ENCODE measurements around the gene METTL27.

METTL27 gene

GRCh38 chr7:73852500-73852899 lies 10.2 kb upstream of the METTL27 start:
- peak; percentile 70 for TF ChIP-seq GATA2 (IDR thresholded peaks at IDR 0.05; ENCODE audit: low read depth, low read length)
- no peak for TF ChIP-seq GATA3 (IDR thresholded peaks at IDR 0.05; ENCODE audit: low read depth, low read length)

- TF ChIP-seq GATA2 (IDR thresholded peaks at IDR 0.05; ENCODE audit: low read depth, low read length) (no peak), GATA3 (IDR thresholded peaks at IDR 0.05; ENCODE audit: low read depth, low read length) (no peak)
Observed at GRCh38 chr7:73851410-73852338, 9.4 kb upstream of the METTL27 start.

GRCh38 chr7:73850781-73851207 lies 8.5 kb upstream of the METTL27 start:
- TF ChIP-seq GATA2 (IDR thresholded peaks at IDR 0.05; ENCODE audit: low read depth, low read length) (no peak), GATA3 (IDR thresholded peaks at IDR 0.05; ENCODE audit: low read depth, low read length) (no peak)

GRCh38 chr7:73847941-73848723 lies 5.8 kb upstream of the METTL27 start:
- no peak for TF ChIP-seq GATA3 (IDR thresholded peaks at IDR 0.05; ENCODE audit: low read depth, low read length)

- TF ChIP-seq GATA2 (IDR thresholded peaks at IDR 0.05; ENCODE audit: low read depth, low read length) (no peak), GATA3 (IDR thresholded peaks at IDR 0.05; ENCODE audit: low read depth, low read length) (no peak)
Observed at GRCh38 chr7:73844848-73845460, 2.6 kb upstream of the METTL27 start.

GRCh38 chr7:73844131-73844547 lies 1.8 kb upstream of the METTL27 start:
- TF ChIP-seq GATA3 (IDR thresholded peaks at IDR 0.05; ENCODE audit: low read depth, low read length) (no peak), GATA2 (IDR thresholded peaks at IDR 0.05; ENCODE audit: low read depth, low read length) (no peak)

- TF ChIP-seq GATA2 (IDR thresholded peaks at IDR 0.05; ENCODE audit: low read depth, low read length) = no peak
- TF ChIP-seq GATA3 (IDR thresholded peaks at IDR 0.05; ENCODE audit: low read depth, low read length) = no peak
Observed at GRCh38 chr7:73841689-73842066, 638 bp downstream of the METTL27 start.

GRCh38 chr7:73840715-73841379 lies 1.5 kb downstream of the METTL27 start:
- TF ChIP-seq GATA3 (IDR thresholded peaks at IDR 0.05; ENCODE audit: low read depth, low read length) (no peak), GATA2 (IDR thresholded peaks at IDR 0.05; ENCODE audit: low read depth, low read length) (no peak)

- no peak for TF ChIP-seq GATA3 (IDR thresholded peaks at IDR 0.05; ENCODE audit: low read depth, low read length)
- no peak for TF ChIP-seq GATA2 (IDR thresholded peaks at IDR 0.05; ENCODE audit: low read depth, low read length)
Observed at GRCh38 chr7:73839743-73840714, 2.3 kb downstream of the METTL27 start.

- TF ChIP-seq GATA2 (IDR thresholded peaks at IDR 0.05; ENCODE audit: low read depth, low read length) (no peak), GATA3 (IDR thresholded peaks at IDR 0.05; ENCODE audit: low read depth, low read length) (no peak)
Observed at GRCh38 chr7:73839290-73839689, 3.0 kb downstream of the METTL27 start.

GRCh38 chr7:73838642-73839041 lies 3.7 kb downstream of the METTL27 start:
- TF ChIP-seq GATA3 (IDR thresholded peaks at IDR 0.05; ENCODE audit: low read depth, low read length) = no peak

- TF ChIP-seq GATA3 (IDR thresholded peaks at IDR 0.05; ENCODE audit: low read depth, low read length) = no peak
- no peak for TF ChIP-seq GATA2 (IDR thresholded peaks at IDR 0.05; ENCODE audit: low read depth, low read length)
Observed at GRCh38 chr7:73834626-73835191, 7.6 kb downstream of the METTL27 start.
